Gastrocnemius medialis (tissue), 4 donors: Measurements from ENCODE around the gene ABCC10. TPM values are rescaled to one million over a fixed set of nuclear protein-coding genes. Genes with fewer than 3 reads are reported as not detected.
A peak's percentile ranks its signal among the peaks of the same experiment; 100 is the strongest.
"Not testable (repeated sequence)": the region's sequence is repeated elsewhere in the genome, so short reads cannot be mapped to it uniquely, and the experiment has no call there.

Experiments used
- ATAC-seq, 2 donors: fragments of 150-250 bp; one replicate each; pipeline ENCODE4 v1.9.1; 2016
- DNase-seq, 2 donors: peaks; one replicate each; pipeline ENCODE4 v3.0.0-alpha.2; 2019
- H3K27ac ChIP-seq, 4 donors: fragments of 200-600 bp; sonication (generic); 1 replicate in 1 of 4; 2 replicates in 3 of 4; pipeline ENCODE4 v1.5.1; 2016 to 2018; ENCODE audit warnings: mild to moderate bottlenecking in 2 of 4, moderate library complexity in 1 of 4
- H3K27me3 ChIP-seq, 3 donors: fragments of 200-600 bp; sonication (generic) in 2 of 3; 1 replicate in 1 of 3; 2 replicates in 2 of 3; pipeline versions ENCODE4 v1.5.1 to v1.6.0; 2016 to 2019; ENCODE audit warnings: mild to moderate bottlenecking in 1 of 3, moderate library complexity in 1 of 3
- H3K36me3 ChIP-seq, 2 donors: fragments of 200-600 bp; sonication (generic) in 1 of 2; one replicate each; pipeline ENCODE4 v1.5.1; 2017 to 2018
- H3K4me1 ChIP-seq, 2 donors: fragments of 200-600 bp; sonication (generic) in 1 of 2; one replicate each; pipeline ENCODE4 v1.5.1; 2016 to 2017; ENCODE audit warnings: mild to moderate bottlenecking in 2 of 2
- H3K4me3 ChIP-seq, 4 donors: fragments of 200-600 bp; sonication (generic) in 3 of 4; 1 replicate in 1 of 4; 2 replicates in 3 of 4; pipeline ENCODE4 v1.5.1; 2016 to 2019; ENCODE audit warnings: mild to moderate bottlenecking in 2 of 4
- H3K9me3 ChIP-seq, 3 donors: fragments of 200-600 bp; sonication (generic) in 2 of 3; 1 replicate in 1 of 3; 2 replicates in 2 of 3; pipeline ENCODE4 v1.5.1; 2016 to 2019
- CTCF ChIP-seq, 5 experiments: fragments of 450-650 bp in 3 of 5; fragments of 200-600 bp in 2 of 5; sonication (generic) in 2 of 5; IDR thresholded peaks in 4 of 5; conservative IDR thresholded peaks in 1 of 5; 1 replicate in 4 of 5; 2 replicates in 1 of 5; pipeline ENCODE4 v1.5.1; 2016 to 2019; ENCODE audit warnings: antibody characterized with exemption in 5 of 5, mild to moderate bottlenecking in 3 of 5, moderate library complexity in 3 of 5
- POLR2A ChIP-seq, 2 donors: fragments of 450-650 bp; IDR thresholded peaks; one replicate each; pipeline ENCODE4 v1.6.1; 2017; ENCODE audit warnings: antibody characterized with exemption in 2 of 2, mild to moderate bottlenecking in 2 of 2, moderate library complexity in 2 of 2
- in situ Hi-C, 4 donors: fragments of 200-750 bp; cut with MboI; loops; one replicate each; pipeline versions ENCODE4 v1.15.0 to v1.8.0; 2017; ENCODE audit warnings: low sequenced_read_pairs in 4 of 4
- intact Hi-C: fragments of 100-400 bp; cut with DNase I; formaldehyde crosslinking; loops from one replicate; pipeline ENCODE4 v1.15.1; 2023; ENCODE audit warnings: low total_unique reads
- total RNA-seq, 4 donors: library from RNA; depleted of rRNA; stranded (reverse); fragments of >200 nt; gene quantifications; one replicate each; pipeline versions ENCODE4 v1.1.0 to v1.2.3, GENCODE V29; 2016

Gene ABCC10
- total RNA-seq, 4 donors from 2014 or later, result 5.3 to 11.8 (median 8.6) TPM

- DNase-seq (no peak), ATAC-seq (no peak)
- in situ Hi-C loops, result no loop called here
- intact Hi-C loops, result no loop called here
- TF ChIP-seq POLR2A (IDR thresholded peaks at IDR 0.05), result no peak
- no peak for TF ChIP-seq CTCF (IDR thresholded peaks at IDR 0.05 in 4 of 5, conservative IDR thresholded peaks at IDR 0.05 in 1 of 5)
- Histone ChIP-seq H3K4me1 (peaks cover 12 to 31% of the 10 kb centered on the region in 2 donors), H3K9me3 (no peaks in the 10 kb centered on the region), H3K27me3 (no peaks in the 10 kb centered on the region), H3K4me3 (no peak overlapping the region), H3K27ac (no peak overlapping the region), H3K36me3 (peaks cover 0 to 29% of the 10 kb centered on the region in 2 donors)
Observed at GRCh38 chr6:43495409-43495941, 68.1 kb downstream of the ABCC10 start.

- Histone ChIP-seq H3K27ac (peak overlapping the region in 1 of 4 donors; percentile 70), H3K27me3 (no peaks in the 10 kb centered on the region), H3K9me3 (no peaks in the 10 kb centered on the region), H3K4me1 (peaks cover 14 to 31% of the 10 kb centered on the region in 2 donors), H3K36me3 (peaks cover 0 to 39% of the 10 kb centered on the region in 2 donors), H3K4me3 (no peak overlapping the region)
- TF ChIP-seq CTCF (IDR thresholded peaks at IDR 0.05 in 4 of 5, conservative IDR thresholded peaks at IDR 0.05 in 1 of 5) (peak; percentile 46 to 74 (median 63)), POLR2A (IDR thresholded peaks at IDR 0.05) (no peak)
- no peak for DNase-seq
- intact Hi-C loops (loop anchor here (1.0 kb wide), 1 partner anchor 42 kb away; no protein-coding TSS in a partner anchor), in situ Hi-C loops (no loop called here)
- peak in 1 of 2 donors; percentile 7 for ATAC-seq
Observed at GRCh38 chr6:43496370-43497128, 69.2 kb downstream of the ABCC10 start.

- H3K9me3 ChIP-seq, result no peaks in the 10 kb centered on the region
- TF ChIP-seq CTCF (IDR thresholded peaks at IDR 0.05 in 4 of 5, conservative IDR thresholded peaks at IDR 0.05 in 1 of 5) (no peak), POLR2A (IDR thresholded peaks at IDR 0.05) (no peak)
- H3K27me3 ChIP-seq, result no peaks in the 10 kb centered on the region
- in situ Hi-C loops, result no loop called here
- intact Hi-C loops, result no loop called here
- no peak for ATAC-seq
- H3K4me3 ChIP-seq, result no peak overlapping the region
- peaks cover 14 to 31% of the 10 kb centered on the region in 2 donors for H3K4me1 ChIP-seq
- DNase-seq, result no peak
- H3K36me3 ChIP-seq, result peaks cover 0 to 42% of the 10 kb centered on the region in 2 donors
- peak overlapping the region in 1 of 4 donors; percentile 70 for H3K27ac ChIP-seq
Observed at GRCh38 chr6:43497129-43497396, 69.7 kb downstream of the ABCC10 start.

- Histone ChIP-seq H3K4me1 (peaks cover 14 to 31% of the 10 kb centered on the region in 2 donors), H3K4me3 (no peak overlapping the region), H3K27ac (peak overlapping the region in 1 of 4 donors; percentile 70), H3K27me3 (no peaks in the 10 kb centered on the region), H3K36me3 (peaks cover 0 to 48% of the 10 kb centered on the region in 2 donors), H3K9me3 (no peaks in the 10 kb centered on the region)
- intact Hi-C loops (no loop called here), in situ Hi-C loops (no loop called here)
- no peak for ATAC-seq
- no peak for TF ChIP-seq CTCF (IDR thresholded peaks at IDR 0.05 in 4 of 5, conservative IDR thresholded peaks at IDR 0.05 in 1 of 5)
- TF ChIP-seq POLR2A (IDR thresholded peaks at IDR 0.05), result no peak
- no peak for DNase-seq
Observed at GRCh38 chr6:43497689-43498088, 70.3 kb downstream of the ABCC10 start.

DNA sequence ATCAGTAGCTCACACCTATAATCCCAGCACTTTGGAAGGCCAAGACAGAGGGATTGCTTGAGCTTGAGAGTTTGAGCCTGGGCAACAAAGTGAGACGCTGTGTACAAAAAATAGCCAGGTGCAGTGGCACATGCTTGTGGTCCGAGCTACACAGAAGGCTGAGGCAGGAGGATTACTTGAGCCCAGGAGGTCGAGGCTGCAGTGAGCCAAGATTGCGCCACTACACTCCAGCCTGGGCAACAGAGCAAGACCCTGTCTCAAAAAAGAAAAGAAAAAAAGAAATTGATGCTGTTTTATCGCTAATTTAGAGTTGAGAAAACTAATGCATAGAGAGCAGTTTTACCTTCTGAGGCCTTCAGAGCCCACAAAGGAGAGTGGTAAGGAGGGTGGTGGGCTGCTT, 71.0 kb downstream of the ABCC10 start:
- H3K27me3 ChIP-seq, H3K4me3 ChIP-seq, in situ Hi-C loops, DNase-seq, H3K27ac ChIP-seq, intact Hi-C loops, H3K9me3 ChIP-seq, ATAC-seq: not testable (repeated sequence)
- H3K4me1 ChIP-seq, result peaks cover 14 to 31% of the 10 kb centered on the region in 2 donors
- peaks cover 0 to 54% of the 10 kb centered on the region in 2 donors for H3K36me3 ChIP-seq
